HepG2 (cell line): ENCODE results near the gene LYRM7. TPM values are rescaled to one million over a fixed set of nuclear protein-coding genes. Genes with fewer than 3 reads are reported as not detected.

Source experiments
- EP300 ChIP-seq, 3 experiments: sonication (generic) in 1 of 3; formaldehyde crosslinking in 1 of 3; IDR thresholded peaks; 2 replicates each; pipeline versions ENCODE4 v1.5.1 to v1.6.1; 2011 to 2020; ENCODE audit warnings: low read depth in 2 of 3, low read length in 2 of 3, borderline replicate concordance in 1 of 3, improper control_type of control experiment in 1 of 3, mild to moderate bottlenecking in 1 of 3, missing genetic modification reagents in 1 of 3, moderate library complexity in 1 of 3
- ERF ChIP-seq: IDR thresholded peaks from 2 replicates; pipeline ENCODE4 v1.6.1; 2018; ENCODE audit warnings: missing biosample characterization, missing genetic modification reagents
- FOXO4 ChIP-seq: sonication (generic); formaldehyde crosslinking; conservative IDR thresholded peaks from 2 replicates; pipeline ENCODE4 v1.8.1; 2023; ENCODE audit warnings: missing genetic modification reagents
- GATAD1 ChIP-seq: IDR thresholded peaks from 2 replicates; pipeline ENCODE4 v1.6.1; 2016; ENCODE audit warnings: missing genetic modification reagents, missing compliant biosample characterization
- GATAD2A ChIP-seq: IDR thresholded peaks from 2 replicates; pipeline ENCODE4 v1.6.1; 2016
- HNRNPK ChIP-seq: fragments of 200-400 bp; formaldehyde crosslinking; IDR thresholded peaks from 2 replicates; pipeline ENCODE4 v1.6.1; 2018; ENCODE audit warnings: low read length, low read depth, moderate library complexity, mild to moderate bottlenecking; ENCODE audit not compliant: poor library complexity, severe bottlenecking
- IKZF1 ChIP-seq: fragments of 450-650 bp; IDR thresholded peaks from 2 replicates; pipeline ENCODE4 v1.7.1; 2016
- KLF11 ChIP-seq: IDR thresholded peaks from 2 replicates; pipeline ENCODE4 v1.6.1; 2016; ENCODE audit warnings: missing compliant biosample characterization
- LCORL ChIP-seq, 2 experiments: fragments of 450-650 bp in 1 of 2; sonication (generic) in 1 of 2; formaldehyde crosslinking in 1 of 2; IDR thresholded peaks; 2 replicates each; pipeline versions ENCODE4 v1.5.0 to v1.6.1; 2017 to 2020; ENCODE audit warnings: antibody characterized with exemption in 1 of 2, missing genetic modification reagents in 1 of 2
- NFYB ChIP-seq: sonication (generic); formaldehyde crosslinking; IDR thresholded peaks from 2 replicates; pipeline ENCODE4 v1.4.0; 2020; ENCODE audit warnings: missing genetic modification reagents
- NR2F1 ChIP-seq, 2 experiments: fragments of 450-650 bp in 1 of 2; formaldehyde crosslinking in 1 of 2; IDR thresholded peaks; 2 replicates each; pipeline versions ENCODE4 v1.5.0 to v1.6.1; 2016 to 2020; ENCODE audit warnings: mild to moderate bottlenecking in 1 of 2, missing compliant biosample characterization in 1 of 2, missing genetic modification reagents in 1 of 2, moderate library complexity in 1 of 2
- PLSCR1 ChIP-seq: sonication (generic); formaldehyde crosslinking; IDR thresholded peaks from 2 replicates; pipeline ENCODE4 v1.5.0; 2020; ENCODE audit warnings: missing genetic modification reagents, mild to moderate bottlenecking, borderline replicate concordance
- POLR2AphosphoS2 ChIP-seq: IDR thresholded peaks from 2 replicates; pipeline ENCODE4 v1.6.1; 2011; ENCODE audit warnings: low read depth, low read length, improper control_type of control experiment
- RBM39 ChIP-seq: fragments of 200-400 bp; formaldehyde crosslinking; IDR thresholded peaks from one replicate; pipeline ENCODE4 v1.6.1; 2018; ENCODE audit warnings: antibody characterized with exemption, mild to moderate bottlenecking, low read depth, low read length; ENCODE audit not compliant: poor library complexity, severe bottlenecking
- SKI ChIP-seq: fragments of 450-650 bp; IDR thresholded peaks from one replicate; pipeline ENCODE4 v1.6.1; 2018; ENCODE audit warnings: mild to moderate bottlenecking; ENCODE audit not compliant: partially characterized antibody
- SSRP1 ChIP-seq: IDR thresholded peaks from 2 replicates; pipeline ENCODE4 v1.6.1; 2016; ENCODE audit warnings: control low read depth
- TMF1 ChIP-seq: sonication (generic); formaldehyde crosslinking; IDR thresholded peaks from 2 replicates; pipeline ENCODE4 v1.8.1; 2022; ENCODE audit warnings: low read depth, missing genetic modification reagents
- YEATS2 ChIP-seq: sonication (generic); formaldehyde crosslinking; IDR thresholded peaks from 2 replicates; pipeline ENCODE4 v1.4.0; 2020; ENCODE audit warnings: missing genetic modification reagents, borderline replicate concordance
- ZC3H13 ChIP-seq: sonication (generic); formaldehyde crosslinking; IDR thresholded peaks from 2 replicates; pipeline ENCODE4 v1.8.1; 2023; ENCODE audit warnings: mild to moderate bottlenecking, missing genetic modification reagents, moderate library complexity
- ZNF10 ChIP-seq: sonication (generic); formaldehyde crosslinking; IDR thresholded peaks from 2 replicates; pipeline ENCODE4 v1.4.0; 2020; ENCODE audit warnings: mild to moderate bottlenecking, low read depth, missing genetic modification reagents, borderline replicate concordance
- ZNF180 ChIP-seq: sonication (generic); formaldehyde crosslinking; IDR thresholded peaks from 2 replicates; pipeline ENCODE4 v1.4.0; 2020; ENCODE audit warnings: low read depth, missing genetic modification reagents, borderline replicate concordance
- ZNF326 ChIP-seq: sonication (generic); formaldehyde crosslinking; IDR thresholded peaks from 2 replicates; pipeline ENCODE4 v1.4.0; 2020; ENCODE audit warnings: missing genetic modification reagents, borderline replicate concordance
- ZNF383 ChIP-seq: sonication (generic); formaldehyde crosslinking; IDR thresholded peaks from 2 replicates; pipeline ENCODE4 v1.4.0; 2020; ENCODE audit warnings: missing genetic modification reagents, mild to moderate bottlenecking, borderline replicate concordance
- ZNF674 ChIP-seq: sonication (generic); formaldehyde crosslinking; IDR thresholded peaks from 2 replicates; pipeline ENCODE4 v1.5.0; 2020; ENCODE audit warnings: low read depth, mild to moderate bottlenecking, missing genetic modification reagents
- ZNF776 ChIP-seq: sonication (generic); formaldehyde crosslinking; IDR thresholded peaks from 2 replicates; pipeline ENCODE4 v1.4.0; 2020; ENCODE audit warnings: mild to moderate bottlenecking, missing genetic modification reagents
- ZNF780A ChIP-seq: sonication (generic); formaldehyde crosslinking; IDR thresholded peaks from 2 replicates; pipeline ENCODE4 v1.8.0; 2022; ENCODE audit warnings: mild to moderate bottlenecking, missing genetic modification reagents, moderate library complexity
- polyA plus RNA-seq, 8 experiments: library from polyadenylated mRNA; depleted of rRNA in 3 of 8; stranded (reverse) in 7 of 8; unstranded in 1 of 8; fragments of >200 nt; fragmentation: Illumina TruSeq in 4 of 8; extraction: Trizol in 4 of 8; gene quantifications; 2 replicates each; pipeline versions ENCODE4 v1.2.1 to v1.2.3, GENCODE V29; 2011 to 2016; ENCODE audit warnings: low read depth in 4 of 8, missing spikeins in 1 of 8, mixed read lengths in 1 of 8; ENCODE audit not compliant: insufficient read depth in 1 of 8
- total RNA-seq, 5 experiments: library from RNA; depleted of rRNA; stranded (reverse); fragments of >200 nt; fragmentation: Illumina TruSeq; extraction: Trizol; gene quantifications; 2 replicates each; pipeline ENCODE4 v1.2.3, GENCODE V29; 2016; ENCODE audit warnings: low read depth in 1 of 5
- TF ChIP-seq, protein P1 (sequence below): sonication (generic); formaldehyde crosslinking; IDR thresholded peaks from 2 replicates; pipeline ENCODE4 v1.8.0; 2022; ENCODE audit warnings: mild to moderate bottlenecking, missing genetic modification reagents, borderline replicate concordance

LYRM7 gene
- total and polyA plus RNA-seq, 2 of the 13 experiments (the other 11 are each of a cell fraction or from before 2014, with no cell fraction given): 3.0 to 5.5 TPM

DNA sequence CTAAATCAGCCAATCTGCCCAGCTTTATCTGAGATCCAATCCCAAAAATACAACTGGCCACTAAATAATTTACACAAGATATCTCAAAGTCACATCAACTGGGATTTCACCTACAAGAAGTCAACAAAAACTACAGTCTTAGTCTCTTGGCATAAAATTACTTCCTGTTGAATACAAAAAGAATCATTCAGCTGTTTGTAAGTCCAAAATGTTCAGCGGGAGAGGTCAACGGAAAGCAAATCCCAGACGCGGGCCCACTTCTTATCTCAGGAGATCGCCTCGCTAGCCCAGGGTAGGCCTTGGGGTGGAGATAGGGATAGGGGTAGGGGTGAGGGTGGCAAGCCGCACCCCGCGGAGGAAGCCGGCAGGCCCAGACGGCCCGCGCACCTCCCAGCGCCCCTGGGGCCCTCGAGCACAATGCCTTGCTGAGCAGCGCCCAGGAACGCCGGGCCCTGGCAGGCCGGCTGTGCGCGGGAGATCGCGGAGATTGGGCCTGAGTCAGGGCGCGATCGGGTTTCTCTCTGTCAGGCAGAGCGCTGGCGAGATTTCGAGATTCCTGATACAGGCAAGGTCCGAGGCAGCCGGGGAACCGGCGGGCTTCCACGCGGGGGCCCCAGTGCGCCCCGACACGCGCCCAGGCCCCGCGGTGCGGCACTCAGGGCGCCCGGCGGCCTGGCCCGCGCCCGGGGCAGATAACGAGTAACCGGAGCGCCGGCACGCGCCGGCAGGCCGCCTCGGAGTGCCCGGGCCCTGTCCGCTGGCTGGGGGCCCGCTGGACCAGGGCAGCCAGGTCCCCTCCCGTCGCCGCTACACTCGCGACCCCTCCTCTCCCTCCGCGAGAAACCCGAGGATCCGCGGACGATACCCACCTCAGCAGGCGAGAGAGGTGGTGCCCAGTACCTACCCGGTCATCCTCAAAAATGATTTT, 6.3 kb upstream of the LYRM7 start (continued):
- TF ChIP-seq ZNF383 (CRISPR knock-in tag) (0 out of 2 replicates have a peak, but pooled peaks have one; percentile 48), GATAD2A (no peak), HNRNPK (peak; percentile 94), ZNF674 (CRISPR knock-in tag) (no peak), SKI (no peak), ERF (CRISPR knock-in tag) (no peak), RBM39 (peak; percentile 63), ZNF10 (no peak), ZNF326 (no peak), FOXO4 (CRISPR knock-in tag) (no peak), LCORL (IDR thresholded peaks at IDR 0.05) (no peak), LCORL (CRISPR knock-in tag; IDR thresholded peaks at IDR 0.05) (no peak), ZNF776 (CRISPR knock-in tag) (no peak; the same call in 1 of the 2 replicates), POLR2AphosphoS2 (no peak), SSRP1 (CRISPR knock-in tag) (no peak), YEATS2 (peak; percentile 24), KLF11 (CRISPR knock-in tag) (no peak), IKZF1 (no peak), ZC3H13 (no peak), TMF1 (CRISPR knock-in tag) (no peak), ZNF180 (no peak; the same call in 1 of the 2 replicates), EP300 (IDR thresholded peaks at IDR 0.05; ENCODE audit: low read depth in 2 of 2, low read length in 2 of 2) (no peak), EP300 (CRISPR knock-in tag; IDR thresholded peaks at IDR 0.05; ENCODE audit: borderline replicate concordance) (no peak), NR2F1 (CRISPR knock-in tag; IDR thresholded peaks at IDR 0.05) (no peak), NFYB (CRISPR knock-in tag) (no peak), ZNF780A (CRISPR knock-in tag) (no peak), PLSCR1 (CRISPR knock-in tag) (no peak), GATAD1 (CRISPR knock-in tag) (no peak; the same call in 1 of the 2 replicates)
- TF ChIP-seq, protein P1, sequence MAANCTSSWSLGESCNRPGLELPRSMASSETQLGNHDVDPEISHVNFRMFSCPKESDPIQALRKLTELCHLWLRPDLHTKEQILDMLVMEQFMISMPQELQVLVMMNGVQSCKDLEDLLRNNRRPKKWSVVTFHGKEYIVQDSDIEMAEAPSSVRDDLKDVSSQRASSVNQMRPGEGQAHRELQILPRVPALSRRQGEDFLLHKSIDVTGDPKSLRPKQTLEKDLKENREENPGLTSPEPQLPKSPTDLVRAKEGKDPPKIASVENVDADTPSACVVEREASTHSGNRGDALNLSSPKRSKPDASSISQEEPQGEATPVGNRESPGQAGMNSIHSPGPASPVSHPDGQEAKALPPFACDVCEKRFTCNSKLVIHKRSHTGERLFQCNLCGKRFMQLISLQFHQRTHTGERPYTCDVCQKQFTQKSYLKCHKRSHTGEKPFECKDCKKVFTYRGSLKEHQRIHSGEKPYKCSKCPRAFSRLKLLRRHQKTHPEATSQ (CRISPR knock-in tag): no peak
